BE2C (cell line): ENCODE measurements around the gene ANAPC5.
"Not testable (repeated sequence)": the region's sequence is repeated elsewhere in the genome, so short reads cannot be mapped to it uniquely, and the experiment has no call there.

Experiments used
- DNase-seq: peaks from one replicate; pipeline ENCODE4 v3.0.0-alpha.2; 2020
- H3K27me3 ChIP-seq: fragments of 250-450 bp; sonication (Bioruptor Pico); 2 replicates; pipeline ENCODE4 v1.5.1; 2020; ENCODE audit warnings: mild to moderate bottlenecking
- H3K36me3 ChIP-seq: fragments of 250-450 bp; sonication (Bioruptor Pico); 2 replicates; pipeline ENCODE4 v1.5.1; 2020; ENCODE audit warnings: mild to moderate bottlenecking
- H3K4me1 ChIP-seq: fragments of 250-450 bp; sonication (Bioruptor Pico); 2 replicates; pipeline ENCODE4 v1.5.1; 2020
- H3K4me3 ChIP-seq: 2 replicates; pipeline ENCODE4 v1.5.1; 2011; ENCODE audit warnings: low read depth, low read length
- H3K9me3 ChIP-seq: fragments of 250-450 bp; sonication (Bioruptor Pico); 2 replicates; pipeline ENCODE4 v1.5.1; 2020
- TF ChIP-seq, protein P1 (sequence below): IDR thresholded peaks from 2 replicates; pipeline ENCODE4 v1.5.1; 2012; ENCODE audit warnings: mild to moderate bottlenecking, low read depth, low read length

The ANAPC5 gene

GRCh38 chr12:121284551-121285390 is 67.4 kb downstream of the ANAPC5 start:
- H3K27me3 ChIP-seq = no peaks in the 10 kb centered on the region
- no peak overlapping the region for H3K4me3 ChIP-seq
- TF ChIP-seq, protein P1, sequence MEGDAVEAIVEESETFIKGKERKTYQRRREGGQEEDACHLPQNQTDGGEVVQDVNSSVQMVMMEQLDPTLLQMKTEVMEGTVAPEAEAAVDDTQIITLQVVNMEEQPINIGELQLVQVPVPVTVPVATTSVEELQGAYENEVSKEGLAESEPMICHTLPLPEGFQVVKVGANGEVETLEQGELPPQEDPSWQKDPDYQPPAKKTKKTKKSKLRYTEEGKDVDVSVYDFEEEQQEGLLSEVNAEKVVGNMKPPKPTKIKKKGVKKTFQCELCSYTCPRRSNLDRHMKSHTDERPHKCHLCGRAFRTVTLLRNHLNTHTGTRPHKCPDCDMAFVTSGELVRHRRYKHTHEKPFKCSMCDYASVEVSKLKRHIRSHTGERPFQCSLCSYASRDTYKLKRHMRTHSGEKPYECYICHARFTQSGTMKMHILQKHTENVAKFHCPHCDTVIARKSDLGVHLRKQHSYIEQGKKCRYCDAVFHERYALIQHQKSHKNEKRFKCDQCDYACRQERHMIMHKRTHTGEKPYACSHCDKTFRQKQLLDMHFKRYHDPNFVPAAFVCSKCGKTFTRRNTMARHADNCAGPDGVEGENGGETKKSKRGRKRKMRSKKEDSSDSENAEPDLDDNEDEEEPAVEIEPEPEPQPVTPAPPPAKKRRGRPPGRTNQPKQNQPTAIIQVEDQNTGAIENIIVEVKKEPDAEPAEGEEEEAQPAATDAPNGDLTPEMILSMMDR = no peak
- H3K9me3 ChIP-seq = no peaks in the 10 kb centered on the region
- DNase-seq = no peak
- peaks cover 7% of the 10 kb centered on the region for H3K36me3 ChIP-seq
- no peaks in the 10 kb centered on the region for H3K4me1 ChIP-seq

DNA sequence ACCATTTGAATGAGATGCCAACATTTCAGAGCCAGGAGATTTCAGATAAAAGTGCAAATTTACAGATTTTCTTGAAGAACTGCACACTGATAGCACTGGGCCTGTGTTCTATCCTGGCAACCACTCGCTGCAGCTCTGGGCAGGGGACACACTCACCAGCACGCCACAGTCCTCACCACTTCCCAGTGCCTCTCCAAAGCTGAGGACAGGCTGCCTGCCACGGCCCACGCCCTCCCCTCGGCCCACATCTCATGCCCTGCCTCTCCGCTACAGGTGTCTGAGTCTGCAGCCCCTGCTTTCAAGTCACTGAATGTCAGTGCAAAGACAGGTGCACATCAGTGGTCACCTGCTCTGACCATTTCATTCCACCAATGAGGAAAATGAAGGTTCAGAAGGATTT is 68.4 kb downstream of the ANAPC5 start:
- no peak overlapping the region for H3K4me3 ChIP-seq

GRCh38 chr12:121283388-121283787 is 68.8 kb downstream of the ANAPC5 start:
- H3K36me3 ChIP-seq = peaks cover 7% of the 10 kb centered on the region
- TF ChIP-seq, protein P1 = no peak
- H3K4me1 ChIP-seq = peaks cover 4% of the 10 kb centered on the region
- H3K4me3 ChIP-seq = no peak overlapping the region
- no peak for DNase-seq
- H3K9me3 ChIP-seq = no peaks in the 10 kb centered on the region
- no peaks in the 10 kb centered on the region for H3K27me3 ChIP-seq

More for the DNA sequence above, 68.4 kb downstream of the ANAPC5 start:
- TF ChIP-seq, protein P1 = no peak
- Histone ChIP-seq H3K9me3 (no peaks in the 10 kb centered on the region), H3K4me1 (peaks cover 4% of the 10 kb centered on the region), H3K36me3 (peaks cover 7% of the 10 kb centered on the region), H3K27me3 (no peaks in the 10 kb centered on the region)
- no peak for DNase-seq

DNA sequence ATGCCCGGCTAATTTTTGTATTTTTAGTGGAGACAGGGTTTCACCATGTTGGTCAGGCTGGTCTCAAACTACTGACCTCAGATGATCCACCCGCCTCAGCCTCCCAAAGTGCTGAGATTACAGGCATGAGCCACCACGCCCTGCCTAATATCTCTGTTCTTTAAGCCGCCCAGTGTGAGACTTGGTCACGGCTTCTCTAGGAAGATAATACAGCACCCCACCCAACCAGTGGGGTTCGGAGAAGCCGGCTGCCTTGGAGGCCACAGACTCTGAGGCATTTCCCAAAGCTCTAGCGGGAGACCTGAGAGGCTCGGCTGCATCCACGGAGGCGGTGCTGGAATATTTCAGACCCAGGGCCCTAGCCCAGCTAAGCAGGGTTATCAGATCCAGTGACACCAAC is 69.3 kb downstream of the ANAPC5 start:
- H3K36me3 ChIP-seq = peaks cover 10% of the 10 kb centered on the region

GRCh38 chr12:121282072-121282742 is 70.0 kb downstream of the ANAPC5 start:
- H3K27me3 ChIP-seq = no peaks in the 10 kb centered on the region
- H3K4me1 ChIP-seq = peaks cover 4% of the 10 kb centered on the region
- no peak for DNase-seq
- peaks cover 10% of the 10 kb centered on the region for H3K36me3 ChIP-seq
- TF ChIP-seq, protein P1 = no peak
- no peaks in the 10 kb centered on the region for H3K9me3 ChIP-seq
- H3K4me3 ChIP-seq = no peak overlapping the region

More for the DNA sequence above, 69.3 kb downstream of the ANAPC5 start:
- DNase-seq, H3K4me3 ChIP-seq, H3K27me3 ChIP-seq, H3K9me3 ChIP-seq, H3K4me1 ChIP-seq: not testable (repeated sequence)

- not testable (repeated sequence) for H3K4me3 ChIP-seq, H3K9me3 ChIP-seq, DNase-seq
Measured at GRCh38 chr12:121281116-121281515, 71.1 kb downstream of the ANAPC5 start.

GRCh38 chr12:121280531-121280930 is 71.7 kb downstream of the ANAPC5 start:
- peaks cover 10% of the 10 kb centered on the region for H3K36me3 ChIP-seq
- not testable (repeated sequence) for H3K9me3 ChIP-seq, H3K4me1 ChIP-seq, H3K27me3 ChIP-seq, H3K4me3 ChIP-seq, DNase-seq

More at GRCh38 chr12:121281116-121281515, 71.1 kb downstream of the ANAPC5 start:
- peaks cover 10% of the 10 kb centered on the region for H3K36me3 ChIP-seq
- H3K4me1 ChIP-seq, H3K27me3 ChIP-seq: not testable (repeated sequence)
